H1 (cell line): ENCODE results near the gene LRRC28.

Source experiments
- EZH2 ChIP-seq: fragments of 200-600 bp; sonication (generic); IDR thresholded peaks from 2 replicates; pipeline ENCODE4 v1.7.1; 2012; ENCODE audit warnings: low read depth, mild to moderate bottlenecking, moderate library complexity, low read length, inconsistent platforms; ENCODE audit not compliant: severe bottlenecking
- NANOG ChIP-seq: IDR thresholded peaks from 2 replicates; pipeline ENCODE4 v1.6.1; 2011; ENCODE audit warnings: low read length, low read depth, mild to moderate bottlenecking, inconsistent platforms; ENCODE audit not compliant: insufficient read depth, poor library complexity, severe bottlenecking
- SP2 ChIP-seq: IDR thresholded peaks from 2 replicates; pipeline ENCODE4 v1.6.1; 2012; ENCODE audit warnings: mild to moderate bottlenecking, low read length, inconsistent platforms
- TF ChIP-seq, protein P1 (sequence below), 3 experiments: IDR thresholded peaks; 1 replicate in 2 of 3; 2 replicates in 1 of 3; pipeline versions ENCODE4 v1.5.1 to v1.6.1; 2011; ENCODE audit warnings: low read length in 3 of 3, mild to moderate bottlenecking in 3 of 3, inconsistent platforms in 2 of 3, low read depth in 1 of 3, moderate library complexity in 1 of 3; ENCODE audit not compliant: insufficient read depth in 1 of 3; ENCODE audit errors: control extremely low read depth in 1 of 3

DNA sequence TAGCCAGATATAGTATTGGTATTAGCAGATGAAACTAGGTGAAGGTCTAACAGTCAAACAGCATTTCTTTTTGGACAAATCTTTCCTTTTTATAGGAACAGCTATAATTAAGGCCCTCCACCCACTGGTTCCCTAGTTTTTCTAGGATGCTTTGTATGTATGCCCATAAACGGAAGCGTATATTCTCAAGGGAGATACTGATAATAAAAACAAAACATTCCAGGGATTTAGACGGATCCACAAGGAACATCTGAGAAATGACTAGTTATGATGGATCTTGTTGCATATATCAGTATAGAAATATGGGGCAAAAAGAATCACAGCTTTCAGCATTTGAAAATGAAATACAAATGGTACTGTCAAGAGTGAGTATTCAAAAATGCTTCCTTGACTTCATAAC, 22.5 kb downstream of the LRRC28 start:
- TF ChIP-seq EZH2 (no peak), NANOG (no peak), SP2 (no peak)
- TF ChIP-seq, protein P1, sequence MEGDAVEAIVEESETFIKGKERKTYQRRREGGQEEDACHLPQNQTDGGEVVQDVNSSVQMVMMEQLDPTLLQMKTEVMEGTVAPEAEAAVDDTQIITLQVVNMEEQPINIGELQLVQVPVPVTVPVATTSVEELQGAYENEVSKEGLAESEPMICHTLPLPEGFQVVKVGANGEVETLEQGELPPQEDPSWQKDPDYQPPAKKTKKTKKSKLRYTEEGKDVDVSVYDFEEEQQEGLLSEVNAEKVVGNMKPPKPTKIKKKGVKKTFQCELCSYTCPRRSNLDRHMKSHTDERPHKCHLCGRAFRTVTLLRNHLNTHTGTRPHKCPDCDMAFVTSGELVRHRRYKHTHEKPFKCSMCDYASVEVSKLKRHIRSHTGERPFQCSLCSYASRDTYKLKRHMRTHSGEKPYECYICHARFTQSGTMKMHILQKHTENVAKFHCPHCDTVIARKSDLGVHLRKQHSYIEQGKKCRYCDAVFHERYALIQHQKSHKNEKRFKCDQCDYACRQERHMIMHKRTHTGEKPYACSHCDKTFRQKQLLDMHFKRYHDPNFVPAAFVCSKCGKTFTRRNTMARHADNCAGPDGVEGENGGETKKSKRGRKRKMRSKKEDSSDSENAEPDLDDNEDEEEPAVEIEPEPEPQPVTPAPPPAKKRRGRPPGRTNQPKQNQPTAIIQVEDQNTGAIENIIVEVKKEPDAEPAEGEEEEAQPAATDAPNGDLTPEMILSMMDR (IDR thresholded peaks at IDR 0.05; ENCODE audit: control extremely low read depth in 1 of 3, insufficient read depth in 1 of 3, low read depth in 1 of 3, low read length in 3 of 3) = no peak
